ENCODE data around the gene KIF26A.

DNA sequence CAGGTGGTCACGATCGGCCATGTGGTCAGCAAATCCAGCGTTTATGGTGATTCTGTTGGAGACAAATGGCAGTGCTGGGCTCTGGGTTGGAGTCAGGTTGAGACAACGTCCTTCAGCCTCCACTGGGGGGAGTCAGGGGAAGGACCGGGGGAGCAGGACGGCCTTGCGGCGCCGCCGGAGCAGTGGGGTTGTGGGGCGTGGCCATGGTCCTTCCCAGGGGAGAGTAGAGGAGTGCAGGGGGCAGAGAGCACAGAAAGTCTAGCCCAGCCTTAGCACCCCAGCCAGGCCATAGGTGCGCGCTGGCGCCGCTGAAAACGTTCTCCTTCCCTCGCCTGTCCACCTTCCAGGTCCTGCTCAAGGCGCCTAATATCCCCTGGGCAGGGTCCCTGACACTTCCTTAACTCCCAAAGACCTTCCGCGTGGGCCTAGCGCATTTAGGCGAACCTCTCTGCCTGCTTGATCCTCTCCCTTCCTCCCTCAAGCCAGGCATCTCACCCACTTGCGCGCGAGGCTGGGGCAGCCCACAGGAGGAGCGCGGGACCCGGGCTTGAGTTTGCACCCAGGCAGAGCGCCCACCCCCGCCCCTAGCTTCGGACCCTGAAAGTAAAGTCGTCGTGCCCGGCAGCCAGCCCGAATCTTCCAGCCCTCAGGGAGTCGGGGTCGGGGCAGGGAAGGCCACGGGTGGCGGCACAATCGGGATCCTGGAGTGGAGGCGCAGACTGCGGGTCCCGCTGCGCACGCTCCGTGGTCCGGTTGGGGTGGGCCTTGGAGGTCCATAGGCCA lies 3.1 kb upstream of the KIF26A start:
- TF ChIP-seq CTCF (IDR thresholded peaks at IDR 0.05): no peak
- no peak for TF ChIP-seq POLR2AphosphoS5 (IDR thresholded peaks at IDR 0.05)

All from breast epithelium (tissue), 3 donors.